Transverse colon (tissue), 3 donors: ENCODE data around the gene ANXA8L1.
"Not testable (repeated sequence)": the region's sequence is repeated elsewhere in the genome, so short reads cannot be mapped to it uniquely, and the experiment has no call there.

Experiments
- CTCF ChIP-seq, 5 experiments: fragments of 200-600 bp in 3 of 5; fragments of 450-650 bp in 2 of 5; sonication (generic) in 3 of 5; IDR thresholded peaks; 1 replicate in 2 of 5; 2 replicates in 3 of 5; pipeline ENCODE4 v1.5.1; 2016 to 2017; ENCODE audit warnings: antibody characterized with exemption in 5 of 5, inconsistent platforms in 3 of 5, mild to moderate bottlenecking in 2 of 5, moderate library complexity in 1 of 5
- POLR2A ChIP-seq: fragments of 450-650 bp; IDR thresholded peaks from one replicate; pipeline ENCODE4 v1.6.1; 2016; ENCODE audit warnings: antibody characterized with exemption, mild to moderate bottlenecking, moderate library complexity

- not testable (repeated sequence) for TF ChIP-seq POLR2A; CTCF (IDR thresholded peaks at IDR 0.05)
Measured at GRCh38 chr10:46377651-46378050, 2.1 kb downstream of the ANXA8L1 start.
